Measurements from ENCODE around the gene PSMG2.
"Not testable (repeated sequence)": the region's sequence is repeated elsewhere in the genome, so short reads cannot be mapped to it uniquely, and the experiment has no call there.

PSMG2 gene

GRCh38 chr18:12721495-12722275, 18.8 kb downstream of the PSMG2 start:
- DNase-seq (ENCODE audit: low read depth in 2 of 3, low spot score in 2 of 3), result no peak

- no peak for DNase-seq (ENCODE audit: low read depth in 2 of 3, low spot score in 2 of 3)
Measured at GRCh38 chr18:12722731-12723130, 19.9 kb downstream of the PSMG2 start.

DNA sequence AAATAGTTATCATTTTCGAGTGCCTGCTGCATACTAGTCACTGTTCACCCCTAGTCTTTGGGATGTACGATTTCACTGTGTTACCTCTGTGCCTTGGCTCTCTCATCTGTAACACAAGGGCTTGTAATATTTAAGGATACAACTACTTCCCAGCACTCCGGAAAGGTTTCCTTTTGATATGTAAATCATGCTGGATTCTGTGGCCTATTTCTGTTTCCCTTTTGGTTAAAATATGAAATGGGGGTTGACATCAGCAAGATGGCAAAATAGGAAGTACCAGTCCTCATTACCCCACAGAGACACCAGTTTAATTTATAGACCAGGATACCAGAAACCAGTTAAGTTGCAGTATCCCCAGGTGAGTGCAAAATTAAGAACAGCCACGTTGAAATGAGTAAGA, 23.5 kb downstream of the PSMG2 start:
- DNase-seq (ENCODE audit: low read depth in 2 of 3, low spot score in 2 of 3), result no peak

DNA sequence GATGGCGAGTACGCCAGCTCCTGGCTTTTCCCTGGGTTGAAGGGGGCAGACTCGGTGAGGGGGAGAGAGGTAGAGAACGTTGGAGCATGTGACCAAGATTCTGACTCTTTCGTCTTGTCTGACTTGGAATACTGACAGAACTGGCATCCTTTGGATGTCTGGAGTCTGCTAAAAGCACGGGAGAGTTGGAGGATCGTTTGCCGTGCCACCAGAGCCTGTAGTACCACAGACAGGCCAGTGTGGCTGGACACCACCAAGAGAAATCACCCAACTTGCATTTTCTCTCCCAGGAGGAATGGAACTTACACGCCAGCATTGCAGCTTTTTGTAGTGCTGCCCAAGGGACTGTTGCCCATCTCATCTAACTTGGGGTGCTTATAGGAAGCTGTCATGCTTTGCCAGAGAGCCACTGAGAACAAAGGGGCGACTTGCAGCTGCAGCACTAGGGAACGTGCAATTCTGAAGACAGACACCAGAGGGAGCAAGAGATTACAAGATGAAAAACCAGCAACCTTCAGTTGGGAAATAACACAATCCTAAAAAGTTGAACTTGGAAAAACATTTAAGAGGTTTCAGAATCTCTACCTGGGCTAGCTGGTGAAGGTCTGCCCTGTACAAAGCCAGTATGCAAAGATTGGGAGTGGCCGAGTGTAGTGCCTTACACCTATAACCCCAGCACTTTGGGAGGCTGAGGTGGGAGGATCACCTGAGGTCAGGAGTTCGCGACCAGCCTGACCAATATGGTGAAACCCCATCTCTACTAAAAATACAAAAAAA, 24.1 kb downstream of the PSMG2 start:
- peak in 2 of 3 experiments; percentile 16 to 57 for DNase-seq (ENCODE audit: low read depth in 2 of 3, low spot score in 2 of 3)

- DNase-seq (ENCODE audit: low read depth in 2 of 3, low spot score in 2 of 3), result no peak
Measured at GRCh38 chr18:12737243-12737902, 34.5 kb downstream of the PSMG2 start.

DNA sequence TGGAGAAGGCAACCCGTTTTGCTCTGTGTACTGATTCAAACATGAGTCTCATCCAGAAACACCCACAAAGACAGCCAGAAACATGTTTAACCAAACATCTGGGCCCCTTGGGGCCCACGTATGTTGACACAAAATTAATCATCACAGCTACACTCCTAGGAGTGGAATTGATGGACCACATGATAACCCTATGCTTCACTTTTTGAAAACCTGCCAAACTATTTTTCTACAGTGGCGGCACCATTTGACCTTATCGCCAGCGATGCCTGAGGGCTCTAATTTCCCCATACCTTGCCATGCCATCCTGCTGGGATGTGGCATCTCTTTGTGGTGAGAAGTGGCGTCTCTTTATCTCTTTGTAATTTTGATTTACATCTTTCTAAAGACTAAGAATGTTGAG, 38.5 kb downstream of the PSMG2 start:
- no peak for DNase-seq (ENCODE audit: low read depth in 2 of 3, low spot score in 2 of 3)

DNA sequence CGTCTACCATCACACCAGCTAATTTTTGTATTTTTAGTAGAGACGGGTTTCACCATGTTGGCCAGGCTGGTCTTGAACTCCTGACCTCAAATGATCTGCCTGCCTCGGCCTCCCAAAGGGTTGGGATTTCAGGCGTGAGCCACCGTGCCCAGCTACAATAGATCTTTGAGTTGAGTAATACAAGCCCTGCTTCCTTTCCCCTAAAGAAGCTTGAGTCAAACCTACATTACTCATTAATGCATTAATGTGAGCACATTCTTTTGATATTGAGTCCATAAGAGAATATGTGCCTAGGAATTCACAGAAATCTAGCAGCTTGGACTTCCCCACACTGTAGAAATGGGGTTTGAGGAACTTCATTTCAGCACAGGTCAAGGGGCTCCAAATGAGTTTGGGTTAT, 39.6 kb downstream of the PSMG2 start:
- DNase-seq (ENCODE audit: low read depth in 2 of 3, low spot score in 2 of 3), result no peak

DNA sequence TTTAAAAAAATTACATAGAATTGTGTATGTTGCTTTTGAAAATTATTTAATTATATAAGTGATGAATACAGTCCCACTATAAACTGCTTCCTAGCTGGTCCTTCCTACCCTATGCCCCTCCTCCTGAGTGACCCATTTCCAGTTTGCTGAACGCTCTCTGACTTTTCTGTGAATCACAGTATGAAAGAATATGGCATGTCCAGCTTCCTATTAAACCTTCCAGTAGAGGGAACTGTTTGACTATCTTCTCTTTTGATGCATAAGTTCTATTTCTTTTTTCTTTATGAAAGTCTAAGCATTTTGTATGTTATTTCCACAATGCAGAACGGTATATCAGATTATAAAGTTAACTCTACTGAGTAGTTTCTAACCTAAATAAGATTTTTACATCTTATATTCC, 41.3 kb downstream of the PSMG2 start:
- DNase-seq (ENCODE audit: low read depth in 2 of 3, low spot score in 2 of 3), result no peak

DNA sequence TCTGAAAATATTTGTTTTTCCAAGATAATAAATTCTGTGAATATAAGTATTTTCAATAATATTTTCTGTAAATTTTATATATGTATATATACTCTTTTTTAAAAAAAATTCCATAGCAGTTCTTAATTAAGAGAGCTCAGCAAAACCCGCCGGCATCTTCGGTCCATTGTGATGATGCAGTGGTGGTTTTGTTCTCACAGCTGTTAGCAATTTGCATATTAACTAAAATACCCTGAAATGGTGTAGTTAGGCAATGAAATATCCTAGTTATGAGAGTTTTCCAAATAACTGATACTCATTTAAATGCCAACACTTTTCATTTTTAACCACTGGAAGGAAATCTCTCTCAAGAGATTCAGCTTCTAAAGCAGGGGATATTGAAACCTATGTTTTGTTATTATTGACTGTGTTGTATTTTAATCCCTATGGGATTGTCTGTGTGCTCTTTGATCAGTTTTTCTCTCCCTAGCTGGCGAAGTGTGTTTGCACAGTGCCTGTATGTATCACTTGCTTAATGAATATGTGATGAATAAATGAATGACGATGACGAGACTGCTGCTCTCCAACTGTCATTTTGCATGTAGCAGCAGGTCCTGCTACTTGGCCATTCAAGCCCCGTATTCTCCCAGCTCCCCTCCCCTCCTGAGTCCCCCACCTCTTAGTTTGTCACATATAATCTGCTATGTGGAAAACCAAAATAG, 42.4 kb downstream of the PSMG2 start:
- DNase-seq (ENCODE audit: low read depth in 2 of 3, low spot score in 2 of 3), result no peak

DNA sequence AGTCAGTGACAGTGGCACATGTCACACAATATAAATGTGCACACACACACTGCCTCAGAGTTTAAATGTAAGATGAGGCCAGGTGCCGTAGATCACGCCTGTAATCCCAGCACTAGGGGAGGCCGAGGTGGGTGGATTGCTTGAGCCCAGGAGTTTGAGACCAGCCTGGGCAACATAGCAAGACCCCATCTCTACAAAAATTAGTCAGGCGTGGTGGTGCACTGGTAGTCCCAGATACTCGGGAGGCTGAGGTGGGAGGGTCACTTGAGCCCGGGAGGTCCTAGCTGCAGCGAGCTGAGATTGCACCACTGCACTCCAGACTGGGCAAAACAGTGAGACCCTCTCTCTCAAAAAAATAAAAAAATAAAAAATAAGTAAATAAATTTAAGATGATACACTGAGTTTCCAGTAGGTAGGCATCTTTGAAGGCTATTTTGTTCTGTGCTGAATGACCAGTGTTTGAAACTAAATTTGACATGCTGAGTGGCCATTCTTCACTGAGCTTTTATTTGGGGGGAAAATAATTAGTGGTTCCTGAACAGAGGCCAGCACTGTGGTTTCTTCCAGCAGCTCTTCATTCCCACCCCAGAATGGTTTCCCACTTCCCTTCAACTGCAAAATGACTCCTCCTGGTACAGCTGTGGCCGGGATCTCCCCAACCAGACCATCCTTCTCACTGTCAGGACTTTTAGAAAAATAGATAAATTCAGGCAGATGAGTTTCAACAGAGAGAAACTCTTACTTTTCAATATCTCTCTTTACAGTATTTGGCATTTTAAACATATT, 44.9 kb downstream of the PSMG2 start:
- DNase-seq (ENCODE audit: low read depth in 2 of 3, low spot score in 2 of 3), result no peak

GRCh38 chr18:12748671-12749070, 45.8 kb downstream of the PSMG2 start:
- DNase-seq (ENCODE audit: low read depth in 2 of 3, low spot score in 2 of 3), result no peak

DNA sequence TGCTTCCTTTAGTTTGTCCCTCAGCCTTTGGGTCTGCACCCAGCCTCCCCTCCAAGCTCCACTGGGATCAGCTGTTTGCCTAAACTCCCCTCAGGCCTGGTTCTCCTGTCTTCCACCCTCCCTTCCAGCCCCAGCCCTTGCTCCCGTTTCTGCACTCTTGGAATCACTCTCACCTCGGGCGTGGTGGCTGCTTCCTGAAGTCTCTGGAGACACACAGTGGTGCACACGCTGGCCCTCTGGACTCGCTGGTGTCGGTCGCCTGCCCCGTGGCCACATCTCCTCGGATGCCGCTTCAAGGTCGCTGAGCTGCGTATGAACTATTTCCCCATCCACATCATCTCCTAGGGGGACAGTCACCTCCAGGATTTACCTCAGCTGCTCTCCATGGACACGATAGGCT, 46.3 kb downstream of the PSMG2 start:
- no peak for DNase-seq (ENCODE audit: low read depth in 2 of 3, low spot score in 2 of 3)

DNA sequence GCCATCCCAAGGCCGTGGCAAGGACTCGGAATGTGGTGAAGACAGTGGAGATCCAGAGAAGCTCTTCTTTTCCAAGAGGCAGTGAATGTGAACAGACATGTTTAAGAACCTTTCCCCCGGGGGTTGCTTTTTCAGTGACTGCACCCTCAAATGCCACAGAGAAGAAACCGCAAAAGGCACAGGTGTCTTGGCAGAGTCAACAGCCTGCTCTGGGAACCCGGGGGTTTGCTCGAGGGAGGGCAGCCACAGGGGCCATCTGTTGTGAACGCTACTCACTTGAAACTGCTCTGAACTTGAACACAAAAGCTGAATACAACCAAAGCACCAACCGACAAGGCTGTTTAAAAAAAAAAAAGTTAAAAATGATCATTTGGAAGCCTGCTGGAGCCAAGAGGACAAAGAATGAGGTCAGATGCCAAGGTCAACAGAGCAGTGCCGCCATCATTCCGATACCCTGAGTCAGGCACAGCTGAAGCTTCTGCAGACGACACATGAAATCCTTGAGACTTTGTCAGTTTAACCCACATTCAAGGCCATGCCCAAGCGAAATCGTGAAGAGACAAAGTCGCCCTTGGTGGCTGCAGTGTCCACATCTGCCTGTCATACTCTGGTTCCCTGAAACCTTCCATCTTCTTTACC, 47.4 kb downstream of the PSMG2 start:
- DNase-seq (ENCODE audit: low read depth in 2 of 3, low spot score in 2 of 3), result no peak

- no peak for DNase-seq (ENCODE audit: low read depth in 2 of 3, low spot score in 2 of 3)
Measured at GRCh38 chr18:12750715-12751502, 48.1 kb downstream of the PSMG2 start.

DNA sequence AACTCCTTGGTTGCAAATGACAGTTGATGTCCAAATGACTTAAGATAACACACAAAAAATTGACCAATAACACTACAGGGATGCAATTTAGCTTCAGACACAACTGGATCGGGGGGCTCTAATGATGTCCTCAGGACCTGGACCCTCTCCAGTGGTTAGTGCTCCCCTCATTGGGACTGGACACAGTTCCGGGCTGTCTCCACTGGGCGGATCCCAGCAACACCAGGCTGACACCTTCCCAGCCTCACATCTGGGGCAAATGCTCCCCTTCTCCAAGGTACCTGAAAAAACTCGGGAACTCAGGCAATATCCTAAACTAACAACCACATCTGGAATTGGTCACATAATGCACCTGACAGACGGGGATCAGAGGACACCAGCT, 48.7 kb downstream of the PSMG2 start:
- DNase-seq (ENCODE audit: low read depth in 2 of 3, low spot score in 2 of 3), result no peak

DNA sequence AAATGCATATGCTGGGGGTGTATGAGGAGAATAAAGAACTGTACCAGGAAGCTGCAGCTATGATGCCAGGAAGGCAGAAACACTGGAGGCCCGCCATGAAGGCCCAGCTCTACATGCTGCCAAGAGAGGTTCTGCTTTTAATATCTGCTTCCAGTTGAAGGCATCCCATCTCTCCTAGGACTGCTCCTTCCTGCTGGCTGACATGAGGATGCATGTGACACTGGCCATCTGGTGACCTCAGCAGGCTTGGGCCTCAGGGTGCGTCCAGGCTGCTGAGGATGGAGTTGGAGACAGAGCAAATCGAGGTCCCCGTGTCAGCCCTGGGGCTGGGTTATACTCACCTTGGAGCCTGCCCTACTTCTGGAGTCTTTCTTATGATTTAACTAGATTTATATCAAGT, 49.0 kb downstream of the PSMG2 start:
- no peak for DNase-seq (ENCODE audit: low read depth in 2 of 3, low spot score in 2 of 3)

- no peak for DNase-seq (ENCODE audit: low read depth in 2 of 3, low spot score in 2 of 3)
Measured at GRCh38 chr18:12754511-12754910, 51.7 kb downstream of the PSMG2 start.

- DNase-seq (ENCODE audit: low read depth in 2 of 3, low spot score in 2 of 3), result not testable (repeated sequence)
Measured at GRCh38 chr18:12755606-12756005, 52.8 kb downstream of the PSMG2 start.

DNA sequence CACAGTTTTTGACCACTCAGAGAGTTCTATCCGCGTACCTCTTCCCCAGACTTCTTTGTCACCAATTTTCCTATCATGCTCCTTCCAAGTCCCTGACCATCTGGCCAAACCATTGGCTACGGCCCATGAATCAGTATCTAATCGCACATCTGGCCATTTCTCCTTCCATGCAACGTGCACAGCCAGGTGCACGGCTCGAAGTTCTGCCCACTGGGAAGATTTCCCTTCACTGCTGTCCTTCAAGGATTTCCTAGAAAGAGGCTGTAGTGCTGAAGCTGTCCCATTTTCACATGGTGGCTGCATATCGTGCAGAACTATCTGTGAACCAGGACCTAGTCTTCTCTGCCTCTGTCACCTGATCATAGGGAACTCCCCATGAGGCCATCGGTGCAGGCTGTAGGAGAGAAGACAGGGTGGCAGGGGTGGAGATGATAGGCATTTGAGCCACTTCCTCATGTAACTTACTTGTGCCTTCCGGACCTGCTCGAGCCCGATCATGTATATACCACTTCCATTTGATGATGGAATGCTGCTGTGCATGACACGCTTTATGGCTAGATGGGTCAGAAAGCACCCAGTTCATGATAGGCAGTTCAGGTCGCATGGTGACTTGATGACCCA, 53.9 kb downstream of the PSMG2 start:
- DNase-seq (ENCODE audit: low read depth in 2 of 3, low spot score in 2 of 3), result not testable (repeated sequence)

Data from activated CD8-positive, alpha-beta memory T cell treated with anti-CD3 and anti-CD28 coated beads for 48 hours (primary cell).